Hematopoietic multipotent progenitor cell treated with erythropoietin and hydrocortisone succinate and interleukin-3 and kit ligand, for 17 days (in vitro differentiated cells): Measurements from ENCODE around the gene RTN3.
"Not testable (repeated sequence)": the region's sequence is repeated elsewhere in the genome, so short reads cannot be mapped to it uniquely, and the experiment has no call there.

ENCODE experiments used
- DNase-seq: peaks from one replicate; pipeline ENCODE4 v3.0.0-alpha.2; 2015; ENCODE audit warnings: low spot score

The RTN3 gene

GRCh38 chr11:63681321-63682065 lies at the start of gene RTN3:
RTN3 (plus strand) TSS chr11:63681500; CDS start chr11:63681637, 137 bp downstream.
- DNase-seq, result peak; percentile 99

GRCh38 chr11:63635762-63636465 lies 45.4 kb upstream of the RTN3 start:
- DNase-seq, result peak; percentile 68

- not testable (repeated sequence) for DNase-seq
These were observed 42.9 kb upstream of the RTN3 start for GRCh38 chr11:63638436-63638835.

- DNase-seq, result peak; percentile 25
These were observed 42.0 kb upstream of the RTN3 start for GRCh38 chr11:63639199-63639832.

- no peak for DNase-seq
These were observed 39.6 kb upstream of the RTN3 start for GRCh38 chr11:63641727-63642126.

GRCh38 chr11:63643205-63643604 lies 38.1 kb upstream of the RTN3 start:
- DNase-seq, result no peak

GRCh38 chr11:63652671-63653070 lies 28.6 kb upstream of the RTN3 start:
- no peak for DNase-seq

- no peak for DNase-seq
These were observed 20.3 kb upstream of the RTN3 start for GRCh38 chr11:63660972-63661371.

- no peak for DNase-seq
These were observed 17.5 kb upstream of the RTN3 start for GRCh38 chr11:63663809-63664208.

- DNase-seq, result no peak
These were observed 14.4 kb upstream of the RTN3 start for GRCh38 chr11:63666874-63667273.

- DNase-seq, result no peak
These were observed 13.1 kb upstream of the RTN3 start for GRCh38 chr11:63667995-63668795.

GRCh38 chr11:63670096-63670432 lies 11.2 kb upstream of the RTN3 start:
- DNase-seq, result no peak

- peak; percentile 67 for DNase-seq
These were observed 10.6 kb upstream of the RTN3 start for GRCh38 chr11:63670433-63671321.

GRCh38 chr11:63671322-63672155 lies 9.8 kb upstream of the RTN3 start, which contains the start of gene ATL3:
ATL3 (minus strand) TSS chr11:63671376; CDS start chr11:63671335, 41 bp downstream.
- peak; percentile 89 for DNase-seq

- no peak for DNase-seq
These were observed 9.2 kb upstream of the RTN3 start for GRCh38 chr11:63672156-63672463.

- DNase-seq, result no peak
These were observed 8.3 kb upstream of the RTN3 start for GRCh38 chr11:63672936-63673539.

GRCh38 chr11:63673579-63673978 lies 7.7 kb upstream of the RTN3 start:
- DNase-seq, result no peak

- no peak for DNase-seq
These were observed 423 bp upstream of the RTN3 start for GRCh38 chr11:63680834-63681320.

GRCh38 chr11:63682066-63683021 lies 1.0 kb downstream of the RTN3 start:
- DNase-seq, result peak; percentile 51
